Measurements from ENCODE around the gene EPB41L2. TPM values are rescaled to one million over a fixed set of nuclear protein-coding genes. Genes with fewer than 3 reads are reported as not detected.

Gene EPB41L2
- total RNA-seq, 1 donor from 2014 or later, result 124 TPM

DNA sequence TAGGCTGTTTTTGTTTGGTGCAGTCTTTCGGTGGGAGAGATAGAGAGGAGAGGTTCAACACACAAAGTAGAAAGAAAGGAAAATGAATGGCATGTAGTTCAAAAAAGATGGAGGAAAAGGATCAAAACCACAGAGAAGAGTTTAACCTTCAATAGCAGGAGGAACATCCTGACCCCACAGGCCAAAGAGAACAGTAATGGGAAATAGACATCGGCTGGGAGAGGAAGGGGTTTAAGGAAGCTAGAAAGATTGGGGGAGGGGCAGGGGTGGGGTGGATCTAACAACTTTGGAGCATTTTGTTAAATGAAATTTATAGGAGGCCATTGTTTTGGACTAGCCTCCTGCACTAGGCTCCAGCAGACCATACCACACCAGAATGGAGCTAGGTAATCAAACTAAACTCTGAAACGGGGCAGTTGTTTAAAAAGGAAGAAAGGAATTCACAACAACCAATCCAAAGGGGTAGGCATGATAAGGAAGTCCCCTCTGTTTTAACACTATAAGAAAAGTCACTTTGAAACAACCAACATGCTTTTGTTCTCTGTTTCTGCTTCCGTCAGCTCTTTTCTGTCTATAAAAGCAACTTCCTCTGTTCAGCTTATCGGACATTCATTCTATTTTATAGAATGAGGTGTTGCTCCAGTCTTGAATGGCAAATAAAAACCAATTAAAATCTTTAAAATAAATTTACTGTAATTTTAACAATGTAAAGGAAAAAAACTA is 82.6 kb downstream of the EPB41L2 start:
- intact Hi-C loops (cut with DNase I), result no loop called here
- TF ChIP-seq, protein P1, sequence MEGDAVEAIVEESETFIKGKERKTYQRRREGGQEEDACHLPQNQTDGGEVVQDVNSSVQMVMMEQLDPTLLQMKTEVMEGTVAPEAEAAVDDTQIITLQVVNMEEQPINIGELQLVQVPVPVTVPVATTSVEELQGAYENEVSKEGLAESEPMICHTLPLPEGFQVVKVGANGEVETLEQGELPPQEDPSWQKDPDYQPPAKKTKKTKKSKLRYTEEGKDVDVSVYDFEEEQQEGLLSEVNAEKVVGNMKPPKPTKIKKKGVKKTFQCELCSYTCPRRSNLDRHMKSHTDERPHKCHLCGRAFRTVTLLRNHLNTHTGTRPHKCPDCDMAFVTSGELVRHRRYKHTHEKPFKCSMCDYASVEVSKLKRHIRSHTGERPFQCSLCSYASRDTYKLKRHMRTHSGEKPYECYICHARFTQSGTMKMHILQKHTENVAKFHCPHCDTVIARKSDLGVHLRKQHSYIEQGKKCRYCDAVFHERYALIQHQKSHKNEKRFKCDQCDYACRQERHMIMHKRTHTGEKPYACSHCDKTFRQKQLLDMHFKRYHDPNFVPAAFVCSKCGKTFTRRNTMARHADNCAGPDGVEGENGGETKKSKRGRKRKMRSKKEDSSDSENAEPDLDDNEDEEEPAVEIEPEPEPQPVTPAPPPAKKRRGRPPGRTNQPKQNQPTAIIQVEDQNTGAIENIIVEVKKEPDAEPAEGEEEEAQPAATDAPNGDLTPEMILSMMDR (IDR thresholded peaks at IDR 0.05), result no peak
- Histone ChIP-seq H3K27ac (no peak overlapping the region), H3K9me3 (no peaks in the 10 kb centered on the region), H3K27me3 (ENCODE audit: low read depth) (no peaks in the 10 kb centered on the region), H3K4me3 (no peak overlapping the region), H3K4me1 (peaks cover 26% of the 10 kb centered on the region), H3K36me3 (no peaks in the 10 kb centered on the region)
- ATAC-seq (no peak), DNase-seq (no peak)

- no peaks in the 10 kb centered on the region for H3K27me3 ChIP-seq (ENCODE audit: low read depth)
- H3K36me3 ChIP-seq, result no peaks in the 10 kb centered on the region
- no peaks in the 10 kb centered on the region for H3K9me3 ChIP-seq
- intact Hi-C loops (cut with DNase I), result no loop called here
- no peak overlapping the region for H3K4me3 ChIP-seq
- TF ChIP-seq, protein P1 (IDR thresholded peaks at IDR 0.05), result no peak
- H3K27ac ChIP-seq, result no peak overlapping the region
- DNase-seq (no peak), ATAC-seq (no peak)
- H3K4me1 ChIP-seq, result peaks cover 26% of the 10 kb centered on the region
Measured at GRCh38 chr6:130978660-130979396, 84.2 kb downstream of the EPB41L2 start.

DNA sequence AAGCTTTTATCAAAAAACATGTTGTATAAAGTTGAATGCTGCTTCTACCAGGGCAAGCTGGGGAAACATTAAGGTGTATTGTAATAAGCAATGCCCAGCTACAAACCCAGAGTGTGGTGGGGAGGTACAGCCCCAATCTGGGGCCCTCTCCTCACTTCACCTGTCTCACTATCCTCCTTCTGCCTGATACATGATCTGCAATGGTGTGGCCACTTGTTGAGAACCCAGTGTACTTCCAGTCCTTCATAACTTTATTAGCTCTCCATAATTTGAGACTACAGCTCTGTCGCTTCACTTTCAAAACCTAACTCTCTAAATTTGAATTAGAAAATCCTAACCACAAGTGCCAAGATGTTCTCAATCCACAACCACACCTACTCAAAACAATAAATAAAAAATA is 84.9 kb downstream of the EPB41L2 start:
- Histone ChIP-seq H3K4me1 (peaks cover 26% of the 10 kb centered on the region), H3K9me3 (no peaks in the 10 kb centered on the region), H3K36me3 (no peaks in the 10 kb centered on the region), H3K27me3 (ENCODE audit: low read depth) (no peaks in the 10 kb centered on the region), H3K27ac (no peak overlapping the region), H3K4me3 (no peak overlapping the region)
- no peak for ATAC-seq
- intact Hi-C loops (cut with DNase I), result no loop called here
- DNase-seq, result no peak
- TF ChIP-seq, protein P1 (IDR thresholded peaks at IDR 0.05), result no peak

- H3K27ac ChIP-seq, result no peak overlapping the region
- H3K36me3 ChIP-seq, result no peaks in the 10 kb centered on the region
- no peak overlapping the region for H3K4me3 ChIP-seq
- intact Hi-C loops (cut with DNase I), result no loop called here
- ATAC-seq (no peak), DNase-seq (no peak)
- no peaks in the 10 kb centered on the region for H3K9me3 ChIP-seq
- H3K4me1 ChIP-seq, result peaks cover 8% of the 10 kb centered on the region
- no peaks in the 10 kb centered on the region for H3K27me3 ChIP-seq (ENCODE audit: low read depth)
- TF ChIP-seq, protein P1 (IDR thresholded peaks at IDR 0.05), result no peak
Measured at GRCh38 chr6:130975325-130975724, 87.7 kb downstream of the EPB41L2 start.

DNA sequence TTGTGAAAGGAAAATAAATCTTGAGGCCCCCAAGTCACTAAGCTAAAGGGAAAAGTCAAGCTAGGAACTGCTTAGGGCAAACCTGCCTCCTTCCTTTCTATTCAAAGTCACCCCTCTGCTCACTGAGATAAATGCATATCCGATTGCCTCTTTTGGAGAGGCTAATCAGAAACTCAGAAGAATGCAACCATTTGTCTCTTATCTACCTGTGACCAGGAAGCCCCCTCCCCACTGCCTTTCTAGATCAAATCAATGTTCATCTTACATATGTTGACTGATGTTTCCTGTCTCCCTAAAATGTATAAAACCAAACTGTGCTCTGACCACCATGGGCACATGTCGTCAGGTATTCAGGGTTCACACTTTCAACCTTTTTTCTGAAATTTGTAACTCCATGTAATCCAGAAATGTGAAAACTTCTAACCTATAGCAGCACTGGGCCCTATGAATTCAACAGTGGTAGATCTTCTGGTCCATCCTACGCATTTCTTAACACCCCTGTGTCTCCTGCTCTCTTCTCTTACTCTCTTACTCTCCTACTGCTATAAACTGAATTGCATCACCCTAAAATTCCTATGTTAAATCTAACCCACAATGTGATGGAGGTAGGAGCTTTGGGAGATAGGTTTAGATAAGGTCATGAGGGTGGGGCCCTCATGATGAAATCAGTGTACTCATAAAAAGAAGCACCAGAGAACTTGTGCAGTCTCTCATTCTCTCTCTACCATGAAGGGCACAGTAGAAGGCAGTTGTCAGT is 89.3 kb downstream of the EPB41L2 start:
- ATAC-seq, result no peak
- no peak for DNase-seq
- TF ChIP-seq, protein P1 (IDR thresholded peaks at IDR 0.05), result no peak
- Histone ChIP-seq H3K27me3 (ENCODE audit: low read depth) (no peaks in the 10 kb centered on the region), H3K9me3 (no peaks in the 10 kb centered on the region), H3K36me3 (no peaks in the 10 kb centered on the region), H3K4me3 (no peak overlapping the region), H3K27ac (no peak overlapping the region), H3K4me1 (peaks cover 21% of the 10 kb centered on the region)
- intact Hi-C loops (cut with DNase I), result no loop called here
